K562 (cell line): Measurements from ENCODE around the gene ANKRD12. TPM values are rescaled to one million over a fixed set of nuclear protein-coding genes. Genes with fewer than 3 reads are reported as not detected.

Experiments used
- BHLHE40 ChIP-seq: IDR thresholded peaks from 2 replicates; pipeline ENCODE4 v1.6.1; 2011; ENCODE audit warnings: low read length, improper control_type of control experiment
- DNMT1 ChIP-seq: fragments of 450-650 bp; IDR thresholded peaks from 2 replicates; pipeline ENCODE4 v1.6.1; 2016; ENCODE audit warnings: antibody characterized with exemption, mild to moderate bottlenecking
- FOXA3 ChIP-seq, 2 experiments: fragments of 450-650 bp in 1 of 2; sonication (generic) in 1 of 2; formaldehyde crosslinking; IDR thresholded peaks in 1 of 2; conservative IDR thresholded peaks in 1 of 2; 2 replicates each; pipeline versions ENCODE4 v1.4.0 to v1.8.0; 2020 to 2022; ENCODE audit warnings: mild to moderate bottlenecking in 2 of 2, missing genetic modification reagents in 1 of 2
- GABPB1 ChIP-seq: sonication (generic); formaldehyde crosslinking; IDR thresholded peaks from 2 replicates; pipeline ENCODE4 v1.8.0; 2022; ENCODE audit warnings: mild to moderate bottlenecking, missing genetic modification reagents
- JUNB ChIP-seq: fragments of 450-650 bp; formaldehyde crosslinking; conservative IDR thresholded peaks from 2 replicates; pipeline ENCODE4 v1.4.0; 2020; ENCODE audit warnings: mild to moderate bottlenecking
- KDM4B ChIP-seq, 2 experiments: fragments of 450-650 bp in 1 of 2; sonication (generic) in 1 of 2; IDR thresholded peaks; 2 replicates each; pipeline ENCODE4 v1.6.1; 2016 to 2017; ENCODE audit warnings: borderline replicate concordance in 2 of 2, antibody characterized with exemption in 1 of 2, low read depth in 1 of 2, mild to moderate bottlenecking in 1 of 2
- PTRF ChIP-seq: fragments of 450-650 bp; IDR thresholded peaks from 2 replicates; pipeline ENCODE4 v1.6.1; 2016; ENCODE audit warnings: mild to moderate bottlenecking, missing genetic modification characterization, missing compliant biosample characterization
- RHOXF2B ChIP-seq: fragments of 250-450 bp; sonication (Bioruptor Pico); conservative IDR thresholded peaks from 2 replicates; pipeline ENCODE4 v1.5.1; 2021
- TCF15 ChIP-seq: fragments of 250-450 bp; sonication (Bioruptor Pico); IDR thresholded peaks from 2 replicates; pipeline ENCODE4 v1.8.0; 2022; ENCODE audit warnings: moderate library complexity, mild to moderate bottlenecking, inconsistent platforms
- TEAD1 ChIP-seq, 2 experiments: fragments of 450-650 bp in 1 of 2; sonication (generic) in 1 of 2; formaldehyde crosslinking; IDR thresholded peaks; 2 replicates each; pipeline versions ENCODE4 v1.4.0 to v1.8.0; 2020 to 2022; ENCODE audit warnings: mild to moderate bottlenecking in 2 of 2, missing genetic modification reagents in 1 of 2
- ZBTB1 ChIP-seq: sonication (generic); formaldehyde crosslinking; IDR thresholded peaks from 2 replicates; pipeline ENCODE4 v1.8.1; 2023; ENCODE audit warnings: missing genetic modification reagents, low read depth, mild to moderate bottlenecking, borderline replicate concordance
- ZFP30 ChIP-seq: fragments of 250-450 bp; sonication (Bioruptor Pico); IDR thresholded peaks from 2 replicates; pipeline ENCODE4 v1.8.0; 2022; ENCODE audit warnings: moderate library complexity, mild to moderate bottlenecking, inconsistent platforms, borderline replicate concordance
- ZNF133 ChIP-seq: fragments of 250-450 bp; sonication (Bioruptor Pico); IDR thresholded peaks from 2 replicates; pipeline ENCODE4 v1.4.0; 2020; ENCODE audit warnings: mild to moderate bottlenecking
- ZNF668 ChIP-seq: fragments of 250-450 bp; sonication (Bioruptor Pico); IDR thresholded peaks from 2 replicates; pipeline ENCODE4 v1.8.0; 2022; ENCODE audit warnings: mild to moderate bottlenecking, inconsistent platforms
- polyA plus RNA-seq, 8 experiments: library from polyadenylated mRNA; depleted of rRNA in 4 of 8; stranded (reverse) in 5 of 8; unstranded in 3 of 8; fragments of >200 nt; fragmentation: Nextera tagmentation in 2 of 8; fragmentation: Illumina TruSeq in 1 of 8; extraction: Ambion mirVana in 2 of 8; extraction: Trizol in 1 of 8; gene quantifications; 2 replicates each; pipeline versions ENCODE4 v1.2.1 to v1.2.3, GENCODE V29; 2011 to 2014; ENCODE audit warnings: inconsistent platforms in 1 of 8, missing spikeins in 1 of 8
- total RNA-seq, 7 experiments: library from RNA; depleted of rRNA in 6 of 7; stranded (reverse); fragments of >200 nt in 6 of 7; fragmentation: Illumina TruSeq in 2 of 7; extraction: Trizol in 2 of 7; gene quantifications; 2 replicates each; pipeline versions ENCODE4 v1.2.1 to v1.2.3, GENCODE V29; 2011 to 2021; ENCODE audit warnings: low replicate concordance in 1 of 7
- TF ChIP-seq, protein P1 (sequence below): fragments of 450-650 bp; IDR thresholded peaks from 2 replicates; pipeline ENCODE4 v1.6.1; 2018; ENCODE audit not compliant: partially characterized antibody
- TF ChIP-seq, protein P2 (sequence below): fragments of 250-450 bp; sonication (Bioruptor Pico); IDR thresholded peaks from 2 replicates; pipeline ENCODE4 v1.9.0; 2021; ENCODE audit warnings: mild to moderate bottlenecking, inconsistent platforms
- TF ChIP-seq, protein P3 (sequence below), 2 experiments: fragments of 200-800 bp in 1 of 2; sonication (Bioruptor generic) in 1 of 2; sonication (generic) in 1 of 2; formaldehyde crosslinking in 1 of 2; IDR thresholded peaks in 1 of 2; conservative IDR thresholded peaks in 1 of 2; 2 replicates each; pipeline versions ENCODE4 v1.5.0 to v1.6.1; 2016 to 2020; ENCODE audit warnings: missing compliant biosample characterization in 1 of 2, missing genetic modification characterization in 1 of 2, missing genetic modification reagents in 1 of 2
- TF ChIP-seq, protein P4 (sequence below): fragments of 250-450 bp; sonication (Bioruptor Pico); IDR thresholded peaks from 2 replicates; pipeline ENCODE4 v1.8.0; 2021; ENCODE audit warnings: moderate library complexity, mild to moderate bottlenecking, inconsistent platforms

The ANKRD12 gene
- total and polyA plus RNA-seq, 9 of the 15 experiments (the other 6 are each of a cell fraction or from before 2014, with no cell fraction given): 6.6 to 28.2 (median 16.0) TPM

GRCh38 chr18:9259173-9259572, 122.6 kb downstream of the ANKRD12 start (continued):
- TF ChIP-seq, protein P1, sequence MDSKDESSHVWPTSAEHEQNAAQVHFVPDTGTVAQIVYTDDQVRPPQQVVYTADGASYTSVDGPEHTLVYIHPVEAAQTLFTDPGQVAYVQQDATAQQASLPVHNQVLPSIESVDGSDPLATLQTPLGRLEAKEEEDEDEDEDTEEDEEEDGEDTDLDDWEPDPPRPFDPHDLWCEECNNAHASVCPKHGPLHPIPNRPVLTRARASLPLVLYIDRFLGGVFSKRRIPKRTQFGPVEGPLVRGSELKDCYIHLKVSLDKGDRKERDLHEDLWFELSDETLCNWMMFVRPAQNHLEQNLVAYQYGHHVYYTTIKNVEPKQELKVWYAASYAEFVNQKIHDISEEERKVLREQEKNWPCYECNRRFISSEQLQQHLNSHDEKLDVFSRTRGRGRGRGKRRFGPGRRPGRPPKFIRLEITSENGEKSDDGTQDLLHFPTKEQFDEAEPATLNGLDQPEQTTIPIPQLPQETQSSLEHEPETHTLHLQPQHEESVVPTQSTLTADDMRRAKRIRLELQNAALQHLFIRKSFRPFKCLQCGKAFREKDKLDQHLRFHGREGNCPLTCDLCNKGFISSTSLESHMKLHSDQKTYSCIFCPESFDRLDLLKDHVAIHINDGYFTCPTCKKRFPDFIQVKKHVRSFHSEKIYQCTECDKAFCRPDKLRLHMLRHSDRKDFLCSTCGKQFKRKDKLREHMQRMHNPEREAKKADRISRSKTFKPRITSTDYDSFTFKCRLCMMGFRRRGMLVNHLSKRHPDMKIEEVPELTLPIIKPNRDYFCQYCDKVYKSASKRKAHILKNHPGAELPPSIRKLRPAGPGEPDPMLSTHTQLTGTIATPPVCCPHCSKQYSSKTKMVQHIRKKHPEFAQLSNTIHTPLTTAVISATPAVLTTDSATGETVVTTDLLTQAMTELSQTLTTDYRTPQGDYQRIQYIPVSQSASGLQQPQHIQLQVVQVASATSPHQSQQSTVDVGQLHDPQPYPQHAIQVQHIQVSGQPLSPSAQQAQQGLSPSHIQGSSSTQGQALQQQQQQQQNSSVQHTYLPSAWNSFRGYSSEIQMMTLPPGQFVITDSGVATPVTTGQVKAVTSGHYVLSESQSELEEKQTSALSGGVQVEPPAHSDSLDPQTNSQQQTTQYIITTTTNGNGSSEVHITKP: no peak
- TF ChIP-seq TEAD1 (CRISPR knock-in tag; IDR thresholded peaks at IDR 0.05) (no peak), KDM4B (IDR thresholded peaks at IDR 0.05; ENCODE audit: borderline replicate concordance in 2 of 2, low read depth in 1 of 2) (no peak), ZFP30 (CRISPR knock-in tag) (0 out of 2 replicates have a peak, but pooled peaks have one; percentile 80), ZNF133 (0 out of 2 replicates have a peak, but pooled peaks have one; percentile 77), ZNF668 (CRISPR knock-in tag) (peak; percentile 84; the same call in 1 of the 2 replicates), ZBTB1 (CRISPR knock-in tag) (no peak), BHLHE40 (no peak), RHOXF2B (CRISPR knock-in tag) (peak; percentile 83; the same call in 1 of the 2 replicates), TCF15 (CRISPR knock-in tag) (peak; percentile 93), DNMT1 (no peak), GABPB1 (CRISPR knock-in tag) (no peak), JUNB (CRISPR knock-in tag) (peak; percentile 54; the same call in 1 of the 2 replicates), FOXA3 (CRISPR knock-in tag; conservative IDR thresholded peaks at IDR 0.05 in 1 of 2, IDR thresholded peaks at IDR 0.05 in 1 of 2) (no peak), PTRF (tag) (peak; percentile 80)
- TF ChIP-seq, protein P2, sequence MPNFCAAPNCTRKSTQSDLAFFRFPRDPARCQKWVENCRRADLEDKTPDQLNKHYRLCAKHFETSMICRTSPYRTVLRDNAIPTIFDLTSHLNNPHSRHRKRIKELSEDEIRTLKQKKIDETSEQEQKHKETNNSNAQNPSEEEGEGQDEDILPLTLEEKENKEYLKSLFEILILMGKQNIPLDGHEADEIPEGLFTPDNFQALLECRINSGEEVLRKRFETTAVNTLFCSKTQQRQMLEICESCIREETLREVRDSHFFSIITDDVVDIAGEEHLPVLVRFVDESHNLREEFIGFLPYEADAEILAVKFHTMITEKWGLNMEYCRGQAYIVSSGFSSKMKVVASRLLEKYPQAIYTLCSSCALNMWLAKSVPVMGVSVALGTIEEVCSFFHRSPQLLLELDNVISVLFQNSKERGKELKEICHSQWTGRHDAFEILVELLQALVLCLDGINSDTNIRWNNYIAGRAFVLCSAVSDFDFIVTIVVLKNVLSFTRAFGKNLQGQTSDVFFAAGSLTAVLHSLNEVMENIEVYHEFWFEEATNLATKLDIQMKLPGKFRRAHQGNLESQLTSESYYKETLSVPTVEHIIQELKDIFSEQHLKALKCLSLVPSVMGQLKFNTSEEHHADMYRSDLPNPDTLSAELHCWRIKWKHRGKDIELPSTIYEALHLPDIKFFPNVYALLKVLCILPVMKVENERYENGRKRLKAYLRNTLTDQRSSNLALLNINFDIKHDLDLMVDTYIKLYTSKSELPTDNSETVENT (CRISPR knock-in tag): peak; percentile 49; the same call in 1 of the 2 replicates
- TF ChIP-seq, protein P3, sequence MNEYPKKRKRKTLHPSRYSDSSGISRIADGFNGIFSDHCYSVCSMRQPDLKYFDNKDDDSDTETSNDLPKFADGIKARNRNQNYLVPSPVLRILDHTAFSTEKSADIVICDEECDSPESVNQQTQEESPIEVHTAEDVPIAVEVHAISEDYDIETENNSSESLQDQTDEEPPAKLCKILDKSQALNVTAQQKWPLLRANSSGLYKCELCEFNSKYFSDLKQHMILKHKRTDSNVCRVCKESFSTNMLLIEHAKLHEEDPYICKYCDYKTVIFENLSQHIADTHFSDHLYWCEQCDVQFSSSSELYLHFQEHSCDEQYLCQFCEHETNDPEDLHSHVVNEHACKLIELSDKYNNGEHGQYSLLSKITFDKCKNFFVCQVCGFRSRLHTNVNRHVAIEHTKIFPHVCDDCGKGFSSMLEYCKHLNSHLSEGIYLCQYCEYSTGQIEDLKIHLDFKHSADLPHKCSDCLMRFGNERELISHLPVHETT (CRISPR knock-in tag; conservative IDR thresholded peaks at IDR 0.05 in 1 of 2, IDR thresholded peaks at IDR 0.05 in 1 of 2): no peak
- TF ChIP-seq, protein P4, sequence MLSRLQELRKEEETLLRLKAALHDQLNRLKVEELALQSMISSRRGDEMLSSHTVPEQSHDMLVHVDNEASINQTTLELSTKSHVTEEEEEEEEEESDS: peak; percentile 37; the same call in 1 of the 2 replicates
